A549 treated with RU486 at 1 μM for 4 hours (cell line): ENCODE measurements around the gene S1PR4. TPM values are rescaled to one million over a fixed set of nuclear protein-coding genes. Genes with fewer than 3 reads are reported as not detected.

Experiments used
- total RNA-seq: library from RNA; stranded (reverse); fragments of 200-300 nt; extraction: Qiagen RNA extraction; gene quantifications from 5 replicates; pipeline ENCODE4 v1.2.3, GENCODE V29; 2022; ENCODE audit warnings: low read depth

S1PR4 gene
- total RNA-seq = 0.15 to 0.56 TPM (median 0.29 TPM) in 3 of 5 replicates, not detected in the others

DNA sequence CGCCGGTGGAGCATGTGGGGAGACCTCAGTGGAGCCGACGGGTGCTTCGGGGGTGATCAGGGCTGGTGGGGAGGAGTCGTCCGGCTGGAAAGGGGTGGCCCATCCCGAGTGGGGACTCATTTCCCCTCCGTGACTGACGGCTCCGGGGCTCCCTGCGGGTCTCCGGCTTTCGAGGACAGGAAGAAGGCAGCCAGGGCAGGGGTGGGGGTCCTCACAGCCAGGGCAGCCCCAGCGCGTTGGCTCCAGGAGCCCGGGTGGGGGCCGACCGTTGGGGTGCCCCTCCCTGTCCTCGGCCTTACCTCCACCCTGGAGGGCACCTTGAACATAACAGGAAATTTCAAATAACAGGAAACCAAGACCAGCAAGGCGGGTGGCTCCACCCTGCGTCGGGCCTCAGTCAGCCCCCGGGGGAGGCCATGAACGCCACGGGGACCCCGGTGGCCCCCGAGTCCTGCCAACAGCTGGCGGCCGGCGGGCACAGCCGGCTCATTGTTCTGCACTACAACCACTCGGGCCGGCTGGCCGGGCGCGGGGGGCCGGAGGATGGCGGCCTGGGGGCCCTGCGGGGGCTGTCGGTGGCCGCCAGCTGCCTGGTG lies at the start of gene S1PR4:
Gene S1PR4 (plus strand): TSS at position 393 of the 596 bp plus-strand sequence. CDS start 24 bp downstream, at position 417.

GRCh38 chr19:3135961-3136683 lies 42.4 kb upstream of the S1PR4 start, which contains the start of gene GNA15:
GNA15 (plus strand) TSS chr19:3136033; CDS start chr19:3136451, 418 bp downstream.

DNA sequence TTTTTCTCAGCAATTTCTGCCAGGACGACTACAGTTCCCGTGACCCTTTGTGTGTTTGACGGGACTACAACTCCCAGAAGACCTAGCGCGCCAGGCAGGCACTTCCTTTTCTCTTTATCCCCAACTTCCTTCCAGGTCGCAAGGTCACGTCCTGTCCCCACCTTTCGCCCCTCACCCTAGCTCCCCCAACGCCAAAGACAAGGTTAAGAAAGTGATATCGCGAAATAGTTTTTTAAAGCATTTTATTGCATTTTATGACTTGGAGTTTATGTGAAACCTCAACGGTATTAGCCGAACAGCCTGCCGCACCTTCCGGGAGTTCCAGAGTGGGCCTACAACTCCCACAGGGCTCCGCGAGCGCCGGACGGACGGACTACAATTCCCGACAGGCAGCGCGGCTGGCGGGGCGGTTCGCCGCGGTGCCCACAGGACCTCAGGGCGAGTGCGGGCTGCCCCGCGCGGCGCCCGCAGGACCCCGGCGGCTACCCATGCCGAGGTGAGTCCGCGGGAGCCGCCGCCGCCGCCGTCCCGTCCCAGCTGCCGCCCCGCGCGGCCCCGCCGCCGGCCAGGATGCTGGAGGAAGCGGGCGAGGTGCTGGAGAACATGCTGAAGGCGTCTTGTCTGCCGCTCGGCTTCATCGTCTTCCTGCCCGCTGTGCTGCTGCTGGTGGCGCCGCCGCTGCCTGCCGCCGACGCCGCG lies 7.0 kb downstream of the S1PR4 start, which contains the start of gene NCLN:
Gene NCLN (plus strand): TSS at position 470 of the 699 bp plus-strand sequence. CDS start 101 bp downstream, at position 571.

DNA sequence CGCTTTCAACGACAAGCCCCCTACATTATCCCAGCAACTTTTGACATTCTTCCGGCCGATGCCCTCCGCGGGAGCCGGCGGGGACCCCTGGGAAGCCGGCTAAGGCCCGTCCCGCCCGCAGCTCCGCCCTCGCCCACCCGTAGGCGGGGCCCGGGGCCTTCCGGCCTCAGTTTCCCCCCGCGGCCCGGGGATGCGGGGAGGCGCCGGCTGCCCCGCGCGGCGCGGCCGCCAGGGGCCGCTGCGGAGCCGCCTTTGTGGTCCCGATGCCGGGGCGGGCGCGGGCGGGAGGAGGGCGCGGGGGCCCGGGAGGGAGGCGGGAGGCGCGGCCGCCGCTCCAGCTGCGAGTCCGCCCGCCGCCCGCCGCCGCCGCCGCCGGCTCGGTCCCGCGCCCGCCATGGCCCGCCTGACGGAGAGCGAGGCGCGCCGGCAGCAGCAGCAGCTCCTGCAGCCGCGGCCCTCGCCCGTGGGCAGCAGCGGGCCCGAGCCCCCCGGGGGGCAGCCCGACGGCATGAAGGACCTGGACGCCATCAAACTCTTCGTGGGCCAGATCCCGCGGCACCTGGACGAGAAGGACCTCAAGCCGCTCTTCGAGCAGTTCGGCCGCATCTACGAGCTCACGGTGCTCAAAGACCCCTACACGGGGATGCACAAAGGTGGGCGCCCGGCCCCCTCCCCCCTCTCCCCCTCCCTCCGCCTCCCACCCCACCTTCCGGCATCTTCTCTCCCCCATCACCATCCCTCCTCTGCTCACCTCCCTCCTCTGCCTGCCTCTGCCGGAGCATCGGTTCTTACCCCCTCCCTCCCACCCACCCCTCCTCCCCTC lies 46.0 kb downstream of the S1PR4 start, which contains the start of gene CELF5:
Gene CELF5 (plus strand): TSS at position 316 of the 823 bp plus-strand sequence. CDS start 79 bp downstream, at position 395.

Other genes with a start within 250 kb of the S1PR4 start
- 1.7 to 2.5 TPM (median 2.0 TPM) in 5 replicates for gene ZNF77, start 233.8 kb upstream of the S1PR4 start, total RNA-seq
- 3.1 to 6.1 TPM (median 5.5 TPM) in 5 replicates for gene TLE6, start 201.2 kb upstream of the S1PR4 start, total RNA-seq
- 1.7 to 3.1 TPM (median 3.0 TPM) in 5 replicates for gene TLE2, start 149.5 kb upstream of the S1PR4 start, total RNA-seq
- 163 to 261 TPM (median 235 TPM) in 5 replicates for gene TLE5, start 116.3 kb upstream of the S1PR4 start, total RNA-seq
- 27.9 to 34.7 TPM (median 32.5 TPM) in 5 replicates for gene GNA11, start 84.4 kb upstream of the S1PR4 start, total RNA-seq
- gene GNA15, start 42.7 kb upstream of the S1PR4 start, total RNA-seq = 0.16 to 0.19 TPM (median 0.16 TPM) in 3 of 5 replicates, not detected in the others
- gene NCLN, start 7.2 kb downstream of the S1PR4 start, total RNA-seq = 66.3 to 88.6 TPM (median 84.2 TPM) in 5 replicates
- gene CELF5, start 45.9 kb downstream of the S1PR4 start, total RNA-seq = 0.30 to 0.57 TPM (median 0.44 TPM) in 5 replicates
- 29.5 to 46.3 TPM (median 41.6 TPM) in 5 replicates for gene NFIC, start 187.8 kb downstream of the S1PR4 start, total RNA-seq